WTC11 (cell line): ENCODE measurements around the gene CCDC51. TPM values are rescaled to one million over a fixed set of nuclear protein-coding genes. Genes with fewer than 3 reads are reported as not detected.

Source experiments
- ATAC-seq: fragments of 200-7000 bp; cut with Tn5 transposase; 2 replicates; pipeline ENCODE4 v1.10.0; 2021; ENCODE audit warnings: mild to moderate bottlenecking, moderate library complexity
- CTCF ChIA-PET: fragments of 300-600 bp; sonication (Branson Sonifier 250); formaldehyde crosslinking; loops from one replicate; lab custom pipeline; 2021; ENCODE audit warnings: antibody characterized with exemption; lab: Charles Lee
- POLR2A ChIA-PET: fragments of 350-600 bp; sonication (Branson Sonifier 250); formaldehyde crosslinking; loops from one replicate; lab custom pipeline; 2021; ENCODE audit warnings: antibody characterized with exemption; lab: Charles Lee
- DNase-seq: peaks from one replicate; pipeline ENCODE4 v3.0.0; 2021; ENCODE audit warnings: low spot score
- H3K27ac Mint-ChIP-seq: 2 replicates; pipeline ENCODE4 v1.8.0; 2021; ENCODE audit warnings: mixed read lengths
- H3K27me3 Mint-ChIP-seq: 2 replicates; pipeline ENCODE4 v1.8.0; 2021; ENCODE audit warnings: low read depth, mild to moderate bottlenecking, moderate library complexity, mixed read lengths
- H3K36me3 Mint-ChIP-seq: 2 replicates; pipeline ENCODE4 v1.8.0; 2021; ENCODE audit warnings: mixed read lengths
- H3K4me1 Mint-ChIP-seq: 2 replicates; pipeline ENCODE4 v1.8.0; 2022; ENCODE audit warnings: mixed read lengths
- H3K4me3 Mint-ChIP-seq: 2 replicates; pipeline ENCODE4 v1.8.0; 2021; ENCODE audit warnings: mild to moderate bottlenecking, moderate library complexity, mixed read lengths
- H3K9me3 Mint-ChIP-seq: 2 replicates; pipeline ENCODE4 v1.8.0; 2021; ENCODE audit warnings: mixed read lengths
- AR ChIP-seq: fragments of 250-450 bp; sonication (Bioruptor Pico); IDR thresholded peaks from 2 replicates; pipeline ENCODE4 v1.9.0; 2021; ENCODE audit warnings: mild to moderate bottlenecking
- ATF3 ChIP-seq: sonication (generic); formaldehyde crosslinking; conservative IDR thresholded peaks from 2 replicates; pipeline ENCODE4 v1.8.1; 2022; ENCODE audit warnings: mild to moderate bottlenecking, missing genetic modification reagents
- ETV6 ChIP-seq: sonication (generic); formaldehyde crosslinking; IDR thresholded peaks from 2 replicates; pipeline ENCODE4 v1.8.1; 2022; ENCODE audit warnings: mild to moderate bottlenecking, missing genetic modification reagents
- KAT7 ChIP-seq: sonication (generic); formaldehyde crosslinking; IDR thresholded peaks from 2 replicates; pipeline ENCODE4 v1.8.1; 2023; ENCODE audit warnings: missing genetic modification reagents, mild to moderate bottlenecking, borderline replicate concordance
- MLX ChIP-seq: sonication (generic); formaldehyde crosslinking; IDR thresholded peaks from 2 replicates; pipeline ENCODE4 v1.8.1; 2023; ENCODE audit warnings: mild to moderate bottlenecking, missing genetic modification reagents, moderate library complexity
- MXD4 ChIP-seq: fragments of 250-450 bp; sonication (Bioruptor Pico); IDR thresholded peaks from 2 replicates; pipeline ENCODE4 v1.8.0; 2021; ENCODE audit warnings: mild to moderate bottlenecking, moderate library complexity, borderline replicate concordance
- RELA ChIP-seq: sonication (generic); formaldehyde crosslinking; IDR thresholded peaks from 2 replicates; pipeline ENCODE4 v1.8.1; 2022; ENCODE audit warnings: missing genetic modification reagents, mild to moderate bottlenecking, borderline replicate concordance
- SMAD3 ChIP-seq: sonication (generic); formaldehyde crosslinking; IDR thresholded peaks from 2 replicates; pipeline ENCODE4 v1.8.0; 2022; ENCODE audit warnings: missing genetic modification reagents, mild to moderate bottlenecking, borderline replicate concordance
- SP1 ChIP-seq: sonication (generic); formaldehyde crosslinking; conservative IDR thresholded peaks from 2 replicates; pipeline ENCODE4 v1.8.1; 2022; ENCODE audit warnings: missing genetic modification reagents
- TEAD1 ChIP-seq: sonication (generic); formaldehyde crosslinking; IDR thresholded peaks from 2 replicates; pipeline ENCODE4 v1.8.0; 2022; ENCODE audit warnings: mild to moderate bottlenecking, missing genetic modification reagents
- TEAD4 ChIP-seq: sonication (generic); formaldehyde crosslinking; IDR thresholded peaks from 2 replicates; pipeline ENCODE4 v1.8.0; 2022; ENCODE audit warnings: mild to moderate bottlenecking, missing genetic modification reagents
- ZBTB21 ChIP-seq: sonication (generic); formaldehyde crosslinking; IDR thresholded peaks from 2 replicates; pipeline ENCODE4 v1.8.1; 2023; ENCODE audit warnings: mild to moderate bottlenecking, missing genetic modification reagents, borderline replicate concordance
- ZNF263 ChIP-seq: sonication (generic); formaldehyde crosslinking; IDR thresholded peaks from 2 replicates; pipeline ENCODE4 v1.8.1; 2022; ENCODE audit warnings: low read depth, mild to moderate bottlenecking, moderate library complexity, missing genetic modification reagents
- total RNA-seq: library from RNA; stranded (reverse); gene quantifications from 3 replicates; pipeline ENCODE4 v1.2.3, GENCODE V29; 2021
- TF ChIP-seq, protein P1 (sequence below): sonication (generic); formaldehyde crosslinking; IDR thresholded peaks from 2 replicates; pipeline ENCODE4 v1.8.1; 2023; ENCODE audit warnings: mild to moderate bottlenecking, moderate library complexity, missing genetic modification reagents
- TF ChIP-seq, protein P2 (sequence below): fragments of 250-450 bp; sonication (Bioruptor Pico); IDR thresholded peaks from 2 replicates; pipeline ENCODE4 v1.8.0; 2021; ENCODE audit warnings: mild to moderate bottlenecking
- TF ChIP-seq, protein P3 (sequence below): sonication (generic); formaldehyde crosslinking; IDR thresholded peaks from 2 replicates; pipeline ENCODE4 v1.8.1; 2023; ENCODE audit warnings: mild to moderate bottlenecking, missing genetic modification reagents
- TF ChIP-seq, protein P4 (sequence below): sonication (generic); formaldehyde crosslinking; IDR thresholded peaks from 2 replicates; pipeline ENCODE4 v1.8.1; 2023; ENCODE audit warnings: mild to moderate bottlenecking, missing genetic modification reagents, moderate library complexity
- TF ChIP-seq, protein P5 (sequence below): sonication (generic); formaldehyde crosslinking; IDR thresholded peaks from 2 replicates; pipeline ENCODE4 v1.8.1; 2023; ENCODE audit warnings: mild to moderate bottlenecking, missing genetic modification reagents
- TF ChIP-seq, protein P6 (sequence below): sonication (generic); formaldehyde crosslinking; IDR thresholded peaks from 2 replicates; pipeline ENCODE4 v1.8.0; 2022; ENCODE audit warnings: mild to moderate bottlenecking, missing genetic modification reagents

Gene CCDC51
- total RNA-seq, 1 experiment from 2014 or later = 25.1 TPM

GRCh38 chr3:48470286-48470685, 30.4 kb upstream of the CCDC51 start (continued):
- TF ChIP-seq AR (no peak), SMAD3 (CRISPR knock-in tag) (no peak), ZBTB21 (no peak), MLX (CRISPR knock-in tag) (no peak), SP1 (CRISPR knock-in tag) (no peak), ZNF263 (CRISPR knock-in tag) (no peak), KAT7 (CRISPR knock-in tag) (no peak), MXD4 (CRISPR knock-in tag) (no peak)
- TF ChIP-seq, protein P1, sequence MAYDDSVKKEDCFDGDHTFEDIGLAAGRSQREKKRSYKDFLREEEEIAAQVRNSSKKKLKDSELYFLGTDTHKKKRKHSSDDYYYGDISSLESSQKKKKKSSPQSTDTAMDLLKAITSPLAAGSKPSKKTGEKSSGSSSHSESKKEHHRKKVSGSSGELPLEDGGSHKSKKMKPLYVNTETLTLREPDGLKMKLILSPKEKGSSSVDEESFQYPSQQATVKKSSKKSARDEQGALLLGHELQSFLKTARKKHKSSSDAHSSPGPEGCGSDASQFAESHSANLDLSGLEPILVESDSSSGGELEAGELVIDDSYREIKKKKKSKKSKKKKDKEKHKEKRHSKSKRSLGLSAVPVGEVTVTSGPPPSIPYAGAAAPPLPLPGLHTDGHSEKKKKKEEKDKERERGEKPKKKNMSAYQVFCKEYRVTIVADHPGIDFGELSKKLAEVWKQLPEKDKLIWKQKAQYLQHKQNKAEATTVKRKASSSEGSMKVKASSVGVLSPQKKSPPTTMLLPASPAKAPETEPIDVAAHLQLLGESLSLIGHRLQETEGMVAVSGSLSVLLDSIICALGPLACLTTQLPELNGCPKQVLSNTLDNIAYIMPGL (CRISPR knock-in tag) = no peak

- ChIA-PET CTCF (interaction anchor here (1.0 to 2.8 kb wide), 6 partner anchors 33 to 80 kb away, joined by 3 to 10 read pairs (median 5); no protein-coding TSS in a partner anchor), POLR2A (interaction anchor here (0.5 kb wide), 1 partner anchor 896 kb away, joined by 4 read pairs; no protein-coding TSS in a partner anchor)
- no peak for ATAC-seq
- TF ChIP-seq, protein P2, sequence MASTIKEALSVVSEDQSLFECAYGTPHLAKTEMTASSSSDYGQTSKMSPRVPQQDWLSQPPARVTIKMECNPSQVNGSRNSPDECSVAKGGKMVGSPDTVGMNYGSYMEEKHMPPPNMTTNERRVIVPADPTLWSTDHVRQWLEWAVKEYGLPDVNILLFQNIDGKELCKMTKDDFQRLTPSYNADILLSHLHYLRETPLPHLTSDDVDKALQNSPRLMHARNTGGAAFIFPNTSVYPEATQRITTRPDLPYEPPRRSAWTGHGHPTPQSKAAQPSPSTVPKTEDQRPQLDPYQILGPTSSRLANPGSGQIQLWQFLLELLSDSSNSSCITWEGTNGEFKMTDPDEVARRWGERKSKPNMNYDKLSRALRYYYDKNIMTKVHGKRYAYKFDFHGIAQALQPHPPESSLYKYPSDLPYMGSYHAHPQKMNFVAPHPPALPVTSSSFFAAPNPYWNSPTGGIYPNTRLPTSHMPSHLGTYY (CRISPR knock-in tag) = no peak
- TF ChIP-seq ETV6 (CRISPR knock-in tag) (no peak), ATF3 (CRISPR knock-in tag) (no peak), RELA (CRISPR knock-in tag) (no peak), MLX (CRISPR knock-in tag) (no peak), TEAD4 (CRISPR knock-in tag) (no peak), TEAD1 (no peak)
- TF ChIP-seq, protein P3, sequence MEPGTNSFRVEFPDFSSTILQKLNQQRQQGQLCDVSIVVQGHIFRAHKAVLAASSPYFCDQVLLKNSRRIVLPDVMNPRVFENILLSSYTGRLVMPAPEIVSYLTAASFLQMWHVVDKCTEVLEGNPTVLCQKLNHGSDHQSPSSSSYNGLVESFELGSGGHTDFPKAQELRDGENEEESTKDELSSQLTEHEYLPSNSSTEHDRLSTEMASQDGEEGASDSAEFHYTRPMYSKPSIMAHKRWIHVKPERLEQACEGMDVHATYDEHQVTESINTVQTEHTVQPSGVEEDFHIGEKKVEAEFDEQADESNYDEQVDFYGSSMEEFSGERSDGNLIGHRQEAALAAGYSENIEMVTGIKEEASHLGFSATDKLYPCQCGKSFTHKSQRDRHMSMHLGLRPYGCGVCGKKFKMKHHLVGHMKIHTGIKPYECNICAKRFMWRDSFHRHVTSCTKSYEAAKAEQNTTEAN (CRISPR knock-in tag) = no peak
- TF ChIP-seq, protein P4, sequence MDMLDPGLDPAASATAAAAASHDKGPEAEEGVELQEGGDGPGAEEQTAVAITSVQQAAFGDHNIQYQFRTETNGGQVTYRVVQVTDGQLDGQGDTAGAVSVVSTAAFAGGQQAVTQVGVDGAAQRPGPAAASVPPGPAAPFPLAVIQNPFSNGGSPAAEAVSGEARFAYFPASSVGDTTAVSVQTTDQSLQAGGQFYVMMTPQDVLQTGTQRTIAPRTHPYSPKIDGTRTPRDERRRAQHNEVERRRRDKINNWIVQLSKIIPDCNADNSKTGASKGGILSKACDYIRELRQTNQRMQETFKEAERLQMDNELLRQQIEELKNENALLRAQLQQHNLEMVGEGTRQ (CRISPR knock-in tag) = no peak
- TF ChIP-seq, protein P5, sequence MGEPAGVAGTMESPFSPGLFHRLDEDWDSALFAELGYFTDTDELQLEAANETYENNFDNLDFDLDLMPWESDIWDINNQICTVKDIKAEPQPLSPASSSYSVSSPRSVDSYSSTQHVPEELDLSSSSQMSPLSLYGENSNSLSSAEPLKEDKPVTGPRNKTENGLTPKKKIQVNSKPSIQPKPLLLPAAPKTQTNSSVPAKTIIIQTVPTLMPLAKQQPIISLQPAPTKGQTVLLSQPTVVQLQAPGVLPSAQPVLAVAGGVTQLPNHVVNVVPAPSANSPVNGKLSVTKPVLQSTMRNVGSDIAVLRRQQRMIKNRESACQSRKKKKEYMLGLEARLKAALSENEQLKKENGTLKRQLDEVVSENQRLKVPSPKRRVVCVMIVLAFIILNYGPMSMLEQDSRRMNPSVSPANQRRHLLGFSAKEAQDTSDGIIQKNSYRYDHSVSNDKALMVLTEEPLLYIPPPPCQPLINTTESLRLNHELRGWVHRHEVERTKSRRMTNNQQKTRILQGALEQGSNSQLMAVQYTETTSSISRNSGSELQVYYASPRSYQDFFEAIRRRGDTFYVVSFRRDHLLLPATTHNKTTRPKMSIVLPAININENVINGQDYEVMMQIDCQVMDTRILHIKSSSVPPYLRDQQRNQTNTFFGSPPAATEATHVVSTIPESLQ (CRISPR knock-in tag) = no peak
- TF ChIP-seq, protein P6, sequence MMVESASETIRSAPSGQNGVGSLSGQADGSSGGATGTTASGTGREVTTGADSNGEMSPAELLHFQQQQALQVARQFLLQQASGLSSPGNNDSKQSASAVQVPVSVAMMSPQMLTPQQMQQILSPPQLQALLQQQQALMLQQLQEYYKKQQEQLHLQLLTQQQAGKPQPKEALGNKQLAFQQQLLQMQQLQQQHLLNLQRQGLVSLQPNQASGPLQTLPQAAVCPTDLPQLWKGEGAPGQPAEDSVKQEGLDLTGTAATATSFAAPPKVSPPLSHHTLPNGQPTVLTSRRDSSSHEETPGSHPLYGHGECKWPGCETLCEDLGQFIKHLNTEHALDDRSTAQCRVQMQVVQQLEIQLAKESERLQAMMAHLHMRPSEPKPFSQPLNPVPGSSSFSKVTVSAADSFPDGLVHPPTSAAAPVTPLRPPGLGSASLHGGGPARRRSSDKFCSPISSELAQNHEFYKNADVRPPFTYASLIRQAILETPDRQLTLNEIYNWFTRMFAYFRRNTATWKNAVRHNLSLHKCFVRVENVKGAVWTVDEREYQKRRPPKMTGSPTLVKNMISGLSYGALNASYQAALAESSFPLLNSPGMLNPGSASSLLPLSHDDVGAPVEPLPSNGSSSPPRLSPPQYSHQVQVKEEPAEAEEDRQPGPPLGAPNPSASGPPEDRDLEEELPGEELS = no peak
- no peaks in the 10 kb centered on the region; the same call in 1 of the 2 replicates for H3K27me3 Mint-ChIP-seq
- H3K9me3 Mint-ChIP-seq = no peaks in the 10 kb centered on the region
- peaks cover 29% of the 10 kb centered on the region for H3K4me1 Mint-ChIP-seq
- H3K36me3 Mint-ChIP-seq = peaks cover 19% of the 10 kb centered on the region; the same call in 1 of the 2 replicates
- no peak for DNase-seq
- H3K4me3 Mint-ChIP-seq = no peak overlapping the region
- H3K27ac Mint-ChIP-seq = 0 out of 2 replicates have a peak overlapping the region, but pooled peaks have one; percentile 27
These were observed 29.4 kb upstream of the CCDC51 start for GRCh38 chr3:48469046-48469915.
